SJSA1 (cell line): ENCODE measurements around the gene VEGFC. TPM values are rescaled to one million over a fixed set of nuclear protein-coding genes. Genes with fewer than 3 reads are reported as not detected.

ENCODE experiments used
- DNase-seq, 2 experiments: peaks; one replicate each; pipeline ENCODE4 v3.0.0-alpha.2; 2015 to 2020; ENCODE audit warnings: low spot score in 2 of 2, low read depth in 1 of 2
- H3K27ac ChIP-seq: fragments of 250-450 bp; sonication (Bioruptor Pico); 2 replicates; pipeline ENCODE4 v1.5.1; 2020; ENCODE audit warnings: mild to moderate bottlenecking, moderate library complexity
- H3K27me3 ChIP-seq: fragments of 250-450 bp; sonication (Bioruptor Pico); replicated peaks from 2 replicates; pipeline ENCODE4 v1.5.1; 2020; ENCODE audit warnings: mild to moderate bottlenecking, moderate library complexity
- H3K36me3 ChIP-seq: fragments of 250-450 bp; sonication (Bioruptor Pico); 2 replicates; pipeline ENCODE4 v1.5.1; 2020; ENCODE audit warnings: mild to moderate bottlenecking
- H3K4me1 ChIP-seq: fragments of 250-450 bp; sonication (Bioruptor Pico); replicated peaks from 2 replicates; pipeline ENCODE4 v1.6.1; 2021; ENCODE audit warnings: mild to moderate bottlenecking
- H3K4me3 ChIP-seq: fragments of 250-450 bp; sonication (Bioruptor Pico); 2 replicates; pipeline ENCODE4 v1.5.1; 2020; ENCODE audit warnings: mild to moderate bottlenecking
- H3K9me3 ChIP-seq: fragments of 250-450 bp; sonication (Bioruptor Pico); replicated peaks from 2 replicates; pipeline ENCODE4 v1.5.1; 2020; ENCODE audit warnings: mild to moderate bottlenecking
- total RNA-seq: library from RNA; depleted of rRNA; stranded (reverse); fragments of >200 nt; shearing (Covaris generic); gene quantifications from 2 replicates; pipeline ENCODE4 v1.2.3, GENCODE V29; 2014

VEGFC gene
- total RNA-seq, 1 experiment from 2014 or later, result 19.0 TPM

- Histone ChIP-seq H3K4me3 (no peak overlapping the region), H3K9me3 (no peaks in the 10 kb centered on the region), H3K27me3 (no peaks in the 10 kb centered on the region), H3K27ac (no peak overlapping the region), H3K4me1 (no peaks in the 10 kb centered on the region; the same call in 1 of the 2 replicates), H3K36me3 (no peaks in the 10 kb centered on the region)
- no peak for DNase-seq
These were observed 48.6 kb downstream of the VEGFC start for GRCh38 chr4:176744091-176744490.

- Histone ChIP-seq H3K9me3 (no peaks in the 10 kb centered on the region), H3K36me3 (no peaks in the 10 kb centered on the region), H3K4me3 (no peak overlapping the region), H3K27ac (no peak overlapping the region), H3K4me1 (no peaks in the 10 kb centered on the region; the same call in 1 of the 2 replicates), H3K27me3 (no peaks in the 10 kb centered on the region)
- no peak for DNase-seq
These were observed 50.5 kb downstream of the VEGFC start for GRCh38 chr4:176742211-176742610.

GRCh38 chr4:176741253-176741652 lies 51.5 kb downstream of the VEGFC start:
- no peaks in the 10 kb centered on the region for H3K27me3 ChIP-seq
- no peak overlapping the region for H3K4me3 ChIP-seq
- H3K27ac ChIP-seq, result no peak overlapping the region
- no peaks in the 10 kb centered on the region for H3K9me3 ChIP-seq
- H3K36me3 ChIP-seq, result no peaks in the 10 kb centered on the region
- H3K4me1 ChIP-seq, result no peaks in the 10 kb centered on the region; the same call in 1 of the 2 replicates
- DNase-seq, result no peak

GRCh38 chr4:176735300-176735699 lies 57.4 kb downstream of the VEGFC start:
- H3K4me3 ChIP-seq, result no peak overlapping the region
- H3K36me3 ChIP-seq, result no peaks in the 10 kb centered on the region
- H3K27me3 ChIP-seq, result no peaks in the 10 kb centered on the region
- DNase-seq, result peak in 1 of 2 experiments; percentile 57
- H3K27ac ChIP-seq, result no peak overlapping the region
- H3K4me1 ChIP-seq, result peaks cover 14% of the 10 kb centered on the region
- H3K9me3 ChIP-seq, result no peaks in the 10 kb centered on the region

- Histone ChIP-seq H3K27me3 (no peaks in the 10 kb centered on the region), H3K9me3 (no peaks in the 10 kb centered on the region), H3K27ac (no peak overlapping the region), H3K4me1 (peaks cover 14% of the 10 kb centered on the region), H3K36me3 (no peaks in the 10 kb centered on the region), H3K4me3 (no peak overlapping the region)
- no peak for DNase-seq
These were observed 58.3 kb downstream of the VEGFC start for GRCh38 chr4:176734461-176734860.

- no peak for DNase-seq
- Histone ChIP-seq H3K4me1 (0 out of 2 replicates have a peak, but pooled peaks cover 3% of the 10 kb centered on the region), H3K27ac (no peak overlapping the region), H3K27me3 (no peaks in the 10 kb centered on the region), H3K36me3 (0 out of 2 replicates have a peak, but pooled peaks cover 4% of the 10 kb centered on the region), H3K4me3 (no peak overlapping the region), H3K9me3 (no peaks in the 10 kb centered on the region)
These were observed 63.2 kb downstream of the VEGFC start for GRCh38 chr4:176729489-176729888.

GRCh38 chr4:176726803-176727202 lies 65.9 kb downstream of the VEGFC start:
- Histone ChIP-seq H3K4me1 (no peaks in the 10 kb centered on the region), H3K9me3 (no peaks in the 10 kb centered on the region), H3K4me3 (no peak overlapping the region), H3K36me3 (0 out of 2 replicates have a peak, but pooled peaks cover 4% of the 10 kb centered on the region), H3K27me3 (no peaks in the 10 kb centered on the region), H3K27ac (no peak overlapping the region)
- no peak for DNase-seq

- no peaks in the 10 kb centered on the region for H3K4me1 ChIP-seq
- no peaks in the 10 kb centered on the region for H3K9me3 ChIP-seq
- peaks cover 7% of the 10 kb centered on the region; the same call in 1 of the 2 replicates for H3K36me3 ChIP-seq
- H3K27me3 ChIP-seq, result no peaks in the 10 kb centered on the region
- no peak for DNase-seq
- no peak overlapping the region for H3K4me3 ChIP-seq
- H3K27ac ChIP-seq, result no peak overlapping the region
These were observed 71.3 kb downstream of the VEGFC start for GRCh38 chr4:176721459-176721858.

GRCh38 chr4:176718881-176719280 lies 73.8 kb downstream of the VEGFC start:
- Histone ChIP-seq H3K9me3 (no peaks in the 10 kb centered on the region), H3K27me3 (no peaks in the 10 kb centered on the region), H3K27ac (no peak overlapping the region), H3K4me1 (no peaks in the 10 kb centered on the region), H3K36me3 (peaks cover 7% of the 10 kb centered on the region), H3K4me3 (no peak overlapping the region)
- no peak for DNase-seq

- no peak for DNase-seq
- Histone ChIP-seq H3K4me3 (no peak overlapping the region), H3K4me1 (no peaks in the 10 kb centered on the region), H3K27ac (no peak overlapping the region), H3K27me3 (no peaks in the 10 kb centered on the region), H3K36me3 (peaks cover 7% of the 10 kb centered on the region), H3K9me3 (no peaks in the 10 kb centered on the region)
These were observed 75.5 kb downstream of the VEGFC start for GRCh38 chr4:176717237-176717636.

- Histone ChIP-seq H3K4me3 (no peak overlapping the region), H3K9me3 (no peaks in the 10 kb centered on the region), H3K4me1 (no peaks in the 10 kb centered on the region), H3K27me3 (no peaks in the 10 kb centered on the region), H3K27ac (no peak overlapping the region), H3K36me3 (peaks cover 14% of the 10 kb centered on the region)
- DNase-seq, result no peak
These were observed 83.3 kb downstream of the VEGFC start for GRCh38 chr4:176709417-176709816.

- peaks cover 14% of the 10 kb centered on the region for H3K36me3 ChIP-seq
- no peak for DNase-seq
- no peaks in the 10 kb centered on the region for H3K9me3 ChIP-seq
- H3K27me3 ChIP-seq, result no peaks in the 10 kb centered on the region
- no peak overlapping the region for H3K4me3 ChIP-seq
- no peaks in the 10 kb centered on the region for H3K4me1 ChIP-seq
- H3K27ac ChIP-seq, result no peak overlapping the region
These were observed 83.9 kb downstream of the VEGFC start for GRCh38 chr4:176708771-176709311.

- no peak for DNase-seq
- Histone ChIP-seq H3K4me1 (no peaks in the 10 kb centered on the region), H3K9me3 (no peaks in the 10 kb centered on the region), H3K4me3 (no peak overlapping the region), H3K27ac (no peak overlapping the region), H3K27me3 (no peaks in the 10 kb centered on the region), H3K36me3 (peaks cover 9% of the 10 kb centered on the region)
These were observed 102.0 kb downstream of the VEGFC start for GRCh38 chr4:176690716-176691115.

- Histone ChIP-seq H3K27me3 (no peaks in the 10 kb centered on the region), H3K9me3 (no peaks in the 10 kb centered on the region), H3K27ac (no peak overlapping the region), H3K4me1 (no peaks in the 10 kb centered on the region), H3K4me3 (no peak overlapping the region), H3K36me3 (peaks cover 4% of the 10 kb centered on the region; the same call in 1 of the 2 replicates)
- no peak for DNase-seq
These were observed 112.0 kb downstream of the VEGFC start for GRCh38 chr4:176680668-176681180.

- H3K4me1 ChIP-seq, result no peaks in the 10 kb centered on the region
- H3K9me3 ChIP-seq, result no peaks in the 10 kb centered on the region
- H3K27me3 ChIP-seq, result no peaks in the 10 kb centered on the region
- H3K4me3 ChIP-seq, result no peak overlapping the region
- H3K36me3 ChIP-seq, result no peaks in the 10 kb centered on the region
- H3K27ac ChIP-seq, result no peak overlapping the region
- no peak for DNase-seq
These were observed 115.8 kb downstream of the VEGFC start for GRCh38 chr4:176676901-176677300.
